Mucosa of stomach (tissue), 1 donor: ENCODE data around the gene PHAF1.

ENCODE experiments used
- H3K27me3 ChIP-seq: one replicate; pipeline ENCODE4 v1.7.0; 2013; ENCODE audit warnings: mild to moderate bottlenecking, low read length; ENCODE audit not compliant: control insufficient read depth, insufficient read depth
- H3K36me3 ChIP-seq: one replicate; pipeline ENCODE4 v1.7.0; 2013; ENCODE audit warnings: low read length; ENCODE audit not compliant: control insufficient read depth, insufficient read depth
- H3K4me1 ChIP-seq: one replicate; pipeline ENCODE4 v1.7.0; 2013; ENCODE audit warnings: mild to moderate bottlenecking, low read length; ENCODE audit not compliant: control insufficient read depth, insufficient read depth
- H3K4me3 ChIP-seq: one replicate; pipeline ENCODE4 v1.7.0; 2013; ENCODE audit warnings: low read length
- H3K9ac ChIP-seq: one replicate; pipeline ENCODE4 v1.7.0; 2013; ENCODE audit warnings: mild to moderate bottlenecking, low read length, moderate library complexity
- H3K9me3 ChIP-seq: one replicate; pipeline ENCODE4 v1.7.0; 2013; ENCODE audit warnings: mild to moderate bottlenecking, low read length, moderate library complexity; ENCODE audit not compliant: control insufficient read depth
- donor health status: Pancreatic carcinoma.

The PHAF1 gene

GRCh38 chr16:67170168-67170948, 60.6 kb downstream of the PHAF1 start, which contains the start of gene NOL3:
Gene NOL3, plus strand, starts transcription at chr16:67170538.
- Histone ChIP-seq H3K27me3 (peaks cover 7% of the 10 kb centered on the region), H3K36me3 (peaks cover 4% of the 10 kb centered on the region), H3K9ac (peak within 1 kb of the TSS; percentile 67), H3K4me3 (peak within 1 kb of the TSS; percentile 63), H3K9me3 (no peaks in the 10 kb centered on the region), H3K4me1 (peaks cover 40% of the 10 kb centered on the region)

GRCh38 chr16:67170949-67171649, 61.4 kb downstream of the PHAF1 start:
- peaks cover 38% of the 10 kb centered on the region for H3K4me1 ChIP-seq
- peak overlapping the region; percentile 67 for H3K9ac ChIP-seq
- H3K36me3 ChIP-seq: peaks cover 4% of the 10 kb centered on the region
- H3K9me3 ChIP-seq: no peaks in the 10 kb centered on the region
- H3K27me3 ChIP-seq: peaks cover 3% of the 10 kb centered on the region
- no peak overlapping the region for H3K4me3 ChIP-seq

- peak overlapping the region; percentile 67 for H3K9ac ChIP-seq
- H3K27me3 ChIP-seq: peaks cover 3% of the 10 kb centered on the region
- no peaks in the 10 kb centered on the region for H3K36me3 ChIP-seq
- H3K4me1 ChIP-seq: peaks cover 47% of the 10 kb centered on the region
- peak overlapping the region; percentile 32 for H3K4me3 ChIP-seq
- H3K9me3 ChIP-seq: no peaks in the 10 kb centered on the region
Measured at GRCh38 chr16:67173323-67173722, 63.6 kb downstream of the PHAF1 start.

- peak overlapping the region; percentile 32 for H3K4me3 ChIP-seq
- no peaks in the 10 kb centered on the region for H3K36me3 ChIP-seq
- H3K9me3 ChIP-seq: no peaks in the 10 kb centered on the region
- H3K9ac ChIP-seq: peak overlapping the region; percentile 67
- peaks cover 3% of the 10 kb centered on the region for H3K27me3 ChIP-seq
- peaks cover 53% of the 10 kb centered on the region for H3K4me1 ChIP-seq
Measured at GRCh38 chr16:67173808-67174705, 64.3 kb downstream of the PHAF1 start.

DNA sequence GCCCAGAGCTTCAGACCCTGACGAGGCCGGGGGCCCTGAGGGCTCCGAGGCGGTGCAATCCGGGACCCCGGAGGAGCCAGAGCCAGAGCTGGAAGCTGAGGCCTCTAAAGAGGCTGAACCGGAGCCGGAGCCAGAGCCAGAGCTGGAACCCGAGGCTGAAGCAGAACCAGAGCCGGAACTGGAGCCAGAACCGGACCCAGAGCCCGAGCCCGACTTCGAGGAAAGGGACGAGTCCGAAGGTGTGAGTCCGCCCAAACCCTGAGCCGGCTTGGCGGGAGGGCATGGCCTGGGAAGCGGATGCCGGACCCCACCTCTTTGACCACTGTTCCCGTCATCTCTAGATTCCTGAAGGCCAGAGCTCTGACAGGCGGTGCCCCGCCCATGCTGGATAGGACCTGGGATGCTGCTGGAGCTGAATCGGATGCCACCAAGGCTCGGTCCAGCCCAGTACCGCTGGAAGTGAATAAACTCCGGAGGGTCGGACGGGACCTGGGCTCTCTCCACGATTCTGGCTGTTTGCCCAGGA, 65.0 kb downstream of the PHAF1 start:
- H3K9me3 ChIP-seq: no peaks in the 10 kb centered on the region
- H3K4me1 ChIP-seq: peaks cover 51% of the 10 kb centered on the region
- H3K27me3 ChIP-seq: peaks cover 3% of the 10 kb centered on the region

GRCh38 chr16:67176662-67177061, 66.9 kb downstream of the PHAF1 start:
- H3K9ac ChIP-seq: no peak overlapping the region
- no peak overlapping the region for H3K4me3 ChIP-seq
- peaks cover 3% of the 10 kb centered on the region for H3K27me3 ChIP-seq
- no peaks in the 10 kb centered on the region for H3K9me3 ChIP-seq
- peaks cover 40% of the 10 kb centered on the region for H3K4me1 ChIP-seq
- H3K36me3 ChIP-seq: no peaks in the 10 kb centered on the region

More for the DNA sequence above, 65.0 kb downstream of the PHAF1 start:
- H3K4me3 ChIP-seq: no peak overlapping the region
- H3K9ac ChIP-seq: peak overlapping the region; percentile 62
- no peaks in the 10 kb centered on the region for H3K36me3 ChIP-seq

GRCh38 chr16:67177743-67178699, 68.3 kb downstream of the PHAF1 start:
- H3K27me3 ChIP-seq: peaks cover 3% of the 10 kb centered on the region
- peak overlapping the region; percentile 36 for H3K9ac ChIP-seq
- H3K4me1 ChIP-seq: peaks cover 44% of the 10 kb centered on the region

GRCh38 chr16:67179421-67180080, 69.8 kb downstream of the PHAF1 start:
- H3K36me3 ChIP-seq: no peaks in the 10 kb centered on the region
- peaks cover 3% of the 10 kb centered on the region for H3K27me3 ChIP-seq
- H3K4me1 ChIP-seq: peaks cover 34% of the 10 kb centered on the region
- H3K4me3 ChIP-seq: no peak overlapping the region
- no peaks in the 10 kb centered on the region for H3K9me3 ChIP-seq
- H3K9ac ChIP-seq: no peak overlapping the region

More at GRCh38 chr16:67177743-67178699, 68.3 kb downstream of the PHAF1 start:
- Histone ChIP-seq H3K4me3 (no peak overlapping the region), H3K36me3 (no peaks in the 10 kb centered on the region), H3K9me3 (no peaks in the 10 kb centered on the region)

DNA sequence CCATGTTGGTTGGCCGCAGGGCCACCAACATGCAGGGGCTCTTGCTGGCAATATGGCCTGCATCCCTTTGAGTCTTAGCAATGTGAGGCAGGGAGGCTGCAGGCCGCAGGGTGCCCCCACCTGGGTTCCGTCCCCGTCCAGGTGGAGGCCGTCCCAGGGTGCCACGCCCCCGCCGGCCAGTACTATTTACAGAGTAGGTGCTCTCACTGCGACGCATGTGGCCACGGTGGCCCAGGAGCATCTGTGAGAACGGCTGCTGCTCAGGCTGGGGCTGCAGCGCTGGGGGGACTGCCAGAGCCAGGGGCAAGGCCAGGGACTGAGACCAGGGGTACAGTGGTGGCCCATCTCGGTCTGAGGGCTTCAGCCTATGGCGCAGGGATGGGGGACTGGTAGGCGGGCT, 70.4 kb downstream of the PHAF1 start:
- Histone ChIP-seq H3K36me3 (no peaks in the 10 kb centered on the region), H3K9me3 (no peaks in the 10 kb centered on the region), H3K4me3 (no peak overlapping the region), H3K4me1 (peaks cover 36% of the 10 kb centered on the region), H3K27me3 (no peaks in the 10 kb centered on the region), H3K9ac (no peak overlapping the region)

DNA sequence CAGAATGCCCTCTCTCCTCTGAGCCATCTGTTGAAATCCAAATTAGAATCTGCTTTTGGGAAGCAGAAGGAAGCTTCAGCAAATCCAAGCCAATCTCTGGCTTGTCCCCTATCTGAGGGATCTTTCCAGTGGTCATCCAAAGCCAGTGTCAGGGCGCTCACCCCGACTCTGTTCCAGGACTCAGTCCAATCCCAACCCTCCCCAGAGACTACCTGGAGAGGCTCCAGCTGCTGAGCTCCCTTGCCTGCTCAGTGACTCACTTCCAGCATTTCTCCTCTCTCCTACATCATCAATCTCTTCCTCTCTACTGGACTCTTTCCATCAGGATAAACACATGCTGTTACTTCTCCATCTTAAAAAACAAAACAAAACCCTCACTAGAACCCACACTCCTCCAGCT, 71.6 kb downstream of the PHAF1 start:
- peaks cover 42% of the 10 kb centered on the region for H3K4me1 ChIP-seq
- no peak overlapping the region for H3K4me3 ChIP-seq
- H3K36me3 ChIP-seq: no peaks in the 10 kb centered on the region
- H3K9ac ChIP-seq: no peak overlapping the region
- H3K27me3 ChIP-seq: no peaks in the 10 kb centered on the region
- H3K9me3 ChIP-seq: no peaks in the 10 kb centered on the region
